Endothelial cell of hepatic sinusoid (primary cell): ENCODE data around the gene CBLB.

ENCODE experiments used
- in situ Hi-C: cut with HindIII; loops from 2 replicates; pipeline ENCODE4 v1.10.0; 2017; ENCODE audit warnings: low sequenced_read_pairs

CBLB gene

DNA sequence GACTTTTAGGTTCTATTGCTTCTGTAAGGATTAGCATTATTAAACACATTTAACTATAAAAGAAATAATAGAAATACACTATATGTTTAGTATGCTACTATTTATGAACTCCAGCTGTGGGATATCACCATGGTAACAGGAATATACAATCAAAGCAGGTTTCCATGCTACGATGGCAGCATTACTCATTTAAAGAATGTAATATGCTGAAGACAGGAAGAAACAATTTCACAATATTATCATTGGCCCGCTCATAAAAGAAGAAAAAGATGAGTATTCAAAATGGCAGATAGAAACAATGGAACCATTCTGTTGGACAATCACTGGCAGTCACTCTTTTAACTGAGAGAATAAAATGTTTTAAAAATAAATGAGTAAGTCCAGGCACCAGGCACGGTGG, 153.4 kb downstream of the CBLB start:
- in situ Hi-C loops = no loop called here

DNA sequence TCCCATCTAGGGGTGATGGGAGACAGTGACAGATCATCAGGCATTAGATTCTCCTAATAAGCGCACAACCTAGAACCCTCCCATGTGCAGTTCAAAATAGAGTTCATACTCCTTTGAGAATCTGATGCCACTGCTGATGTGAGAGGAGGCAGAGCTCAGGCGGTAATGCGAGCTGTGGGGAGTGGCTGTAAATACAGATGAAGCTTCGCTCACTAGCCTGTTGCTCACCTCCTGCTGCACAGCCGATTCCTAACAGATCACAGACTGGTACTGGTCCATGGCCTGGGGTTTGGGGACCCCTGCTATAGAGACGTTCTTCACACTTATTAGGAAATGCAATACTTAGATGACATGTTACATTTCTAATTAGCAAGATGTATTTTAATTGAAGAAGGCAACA, 154.4 kb downstream of the CBLB start:
- in situ Hi-C loops = no loop called here

DNA sequence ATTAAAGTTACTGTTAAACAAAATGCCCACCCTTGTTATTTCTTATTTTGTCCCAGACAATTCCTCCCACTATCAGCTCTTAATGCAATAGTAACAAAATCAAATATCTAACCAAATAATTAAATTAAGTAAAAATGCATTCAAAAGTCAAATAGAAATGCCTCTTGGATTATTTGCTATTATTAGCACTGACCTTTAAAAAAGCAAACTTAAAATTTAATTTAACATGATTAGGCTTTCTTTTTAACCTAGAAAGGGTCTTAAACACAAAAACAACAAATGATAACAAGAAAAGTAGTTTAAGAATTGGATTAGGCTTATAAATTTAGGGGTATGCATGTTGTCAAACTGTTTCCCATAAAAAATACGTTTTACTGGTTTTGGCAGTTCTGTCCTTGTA, 159.8 kb downstream of the CBLB start:
- in situ Hi-C loops = no loop called here

DNA sequence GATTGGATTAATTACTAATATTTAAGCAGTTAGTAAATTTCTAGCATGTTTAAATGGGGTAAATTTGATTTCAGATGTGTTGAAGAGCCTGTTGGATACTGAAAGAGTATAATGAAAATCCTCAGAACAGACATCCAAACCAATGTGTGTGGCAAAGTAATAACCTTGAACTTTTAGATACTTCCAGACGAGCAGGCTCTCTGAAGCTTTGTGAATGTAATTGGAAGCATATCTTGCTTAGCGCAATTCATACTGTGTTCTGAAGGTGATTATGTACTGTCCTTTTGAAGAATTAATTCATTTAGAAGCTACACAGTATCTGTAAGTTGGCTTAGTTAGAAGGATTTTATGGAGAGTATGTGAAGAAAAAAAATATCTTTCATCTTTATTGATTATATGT, 161.8 kb downstream of the CBLB start:
- in situ Hi-C loops = no loop called here

DNA sequence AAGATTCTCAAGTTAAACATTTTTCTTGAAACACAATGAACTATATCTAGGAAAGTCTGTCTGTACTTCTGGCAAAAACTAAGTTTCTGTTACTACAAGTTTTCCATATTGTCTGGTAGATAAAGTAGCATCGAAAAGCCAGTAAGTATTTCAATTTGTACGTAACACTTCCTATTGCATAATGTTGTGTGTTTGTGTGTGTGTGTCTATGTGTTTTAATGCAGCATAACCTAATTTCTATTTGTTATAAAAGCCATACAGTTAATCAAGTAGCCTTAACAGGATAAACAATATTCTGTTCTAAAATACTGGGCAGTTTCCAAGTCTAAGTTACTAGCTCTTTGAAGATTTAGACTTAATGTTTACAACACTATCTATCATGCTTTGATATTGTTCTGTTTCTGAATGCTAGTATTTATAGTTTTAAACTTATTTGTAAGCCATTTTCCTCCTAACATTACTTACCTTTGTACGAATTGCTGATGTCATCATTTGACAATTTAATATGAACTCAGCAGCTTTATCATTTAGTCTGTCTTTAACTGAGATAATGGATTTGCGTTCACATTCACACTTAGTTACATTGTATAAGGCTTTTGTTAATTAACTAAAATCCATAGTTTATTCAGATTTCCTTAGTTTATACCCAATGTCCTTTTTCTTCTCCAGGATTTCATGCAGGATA, 163.9 kb downstream of the CBLB start:
- in situ Hi-C loops = no loop called here

DNA sequence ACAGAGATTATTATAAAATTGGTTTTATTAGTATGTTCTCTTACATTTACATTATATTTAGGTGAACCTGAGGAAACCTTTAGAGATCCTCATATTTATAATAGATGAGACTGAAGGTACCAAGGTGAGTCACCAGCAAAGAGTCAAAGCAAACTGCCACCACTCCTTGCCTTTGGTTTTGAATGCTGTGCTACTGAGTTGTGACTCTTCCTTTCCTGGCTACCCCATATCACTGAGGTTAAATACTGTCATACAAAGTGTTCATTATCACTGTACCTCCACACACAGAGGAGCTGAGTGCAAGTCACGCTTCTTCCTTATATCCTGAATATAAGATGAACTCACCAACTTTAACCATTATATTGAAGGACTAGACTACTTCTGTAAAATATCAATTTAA, 168.2 kb downstream of the CBLB start:
- in situ Hi-C loops = no loop called here

DNA sequence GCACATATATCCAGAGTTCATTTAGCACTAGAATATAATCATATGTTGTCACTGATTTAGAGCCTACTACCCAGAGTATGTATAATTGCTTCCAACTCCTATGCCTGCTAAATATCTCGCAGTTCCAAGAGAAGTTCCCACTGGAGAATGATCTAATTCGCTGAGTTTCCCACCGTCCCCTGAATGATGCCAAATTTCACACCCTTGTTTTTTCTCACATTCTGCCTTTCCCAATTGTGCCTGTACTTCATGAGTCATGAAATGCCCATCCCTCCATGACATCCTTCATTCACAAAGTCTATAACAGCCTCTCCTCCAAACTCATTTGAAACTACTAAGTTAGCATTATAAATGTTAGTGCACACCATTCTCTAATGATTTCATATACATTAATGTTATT, 177.2 kb downstream of the CBLB start:
- in situ Hi-C loops = loop anchor here (25.0 kb wide), 1 partner anchor 896 kb away; no protein-coding TSS in a partner anchor

DNA sequence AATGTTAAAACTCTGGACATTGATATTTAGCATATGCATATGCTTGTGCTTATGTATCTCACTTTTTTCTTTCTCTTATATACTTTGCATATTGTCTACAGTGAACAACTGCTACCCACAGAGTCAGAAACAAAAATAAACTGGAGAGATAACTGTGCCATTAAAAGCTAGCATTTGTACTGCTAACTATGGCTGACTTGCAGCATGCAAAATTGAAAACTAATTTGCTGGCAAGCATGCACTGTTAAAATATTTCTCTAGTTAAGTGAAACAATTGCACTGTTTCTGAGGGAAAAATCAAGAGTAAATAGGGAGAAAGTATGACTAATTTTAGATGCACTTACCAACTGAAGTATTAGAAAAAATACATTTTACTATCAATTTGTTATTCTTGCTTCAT, 177.8 kb downstream of the CBLB start:
- in situ Hi-C loops = loop anchor here (25.0 kb wide), 1 partner anchor 896 kb away; no protein-coding TSS in a partner anchor

DNA sequence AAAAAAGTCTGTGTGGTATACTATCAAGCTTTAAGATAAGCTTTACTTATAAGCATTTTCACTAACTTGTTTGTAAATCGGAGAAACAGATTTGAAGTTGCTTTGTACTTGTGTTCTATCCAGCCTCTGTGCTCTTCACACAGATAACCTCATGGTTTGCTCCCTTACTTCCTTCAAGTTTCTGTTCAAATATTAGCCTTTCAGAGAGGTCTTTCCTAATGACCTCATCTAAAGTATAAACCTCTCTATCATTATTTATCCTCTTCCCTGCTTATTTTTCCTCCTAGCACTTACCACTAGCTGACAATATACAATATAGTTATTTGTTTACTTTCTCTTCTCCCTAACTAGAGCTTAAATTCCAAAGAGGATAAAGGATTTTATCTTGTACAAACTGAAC, 180.0 kb downstream of the CBLB start:
- in situ Hi-C loops = loop anchor here (25.0 kb wide), 1 partner anchor 898 kb away; no protein-coding TSS in a partner anchor

DNA sequence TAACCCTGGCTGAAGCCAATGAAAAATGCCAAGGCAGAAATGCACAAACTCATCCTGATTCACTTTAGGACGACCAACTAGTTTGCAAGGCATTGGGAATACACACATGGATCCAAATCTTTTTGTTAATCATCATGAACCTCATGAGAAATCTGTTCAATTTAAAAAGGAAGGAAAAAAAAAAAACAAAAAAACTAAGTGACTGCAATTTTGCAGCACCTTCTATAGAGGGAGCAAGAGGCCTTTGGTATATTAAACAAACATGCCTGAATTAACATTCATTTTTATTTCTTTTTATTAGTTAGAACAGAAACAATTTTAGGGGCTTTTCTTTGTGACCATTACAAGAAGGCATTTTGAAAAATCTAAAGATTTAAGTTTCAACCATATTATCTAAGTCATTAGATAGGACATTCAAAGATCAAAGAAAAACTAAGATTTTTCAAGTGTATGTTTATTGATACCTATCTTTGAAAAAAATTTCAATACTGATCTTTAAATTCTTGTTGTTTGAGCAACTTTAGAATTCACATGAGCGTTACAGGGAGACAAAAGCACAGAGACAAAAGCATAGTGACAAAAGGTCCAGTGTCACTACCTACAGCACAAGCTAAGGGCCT, 182.4 kb downstream of the CBLB start:
- in situ Hi-C loops = loop anchor here (25.0 kb wide), 1 partner anchor 901 kb away; no protein-coding TSS in a partner anchor

DNA sequence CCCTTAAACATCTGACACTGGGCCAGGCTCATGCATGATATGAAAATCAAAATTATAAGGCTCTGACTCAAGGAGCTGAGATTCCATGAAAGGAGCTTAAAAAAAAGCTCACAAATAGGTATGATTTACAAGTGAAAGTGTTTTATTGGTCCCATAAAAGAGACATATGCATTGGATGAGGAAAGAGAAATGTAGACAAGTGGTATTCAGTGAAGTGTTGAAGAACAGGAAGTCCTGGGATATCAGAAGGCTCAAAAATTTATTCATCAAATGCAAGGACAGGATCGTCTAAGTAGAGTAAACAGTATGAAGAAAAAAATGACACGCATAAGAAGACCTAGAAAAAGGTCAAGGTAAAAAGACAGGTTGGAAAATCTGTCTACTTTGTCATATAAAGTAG, 188.9 kb downstream of the CBLB start:
- in situ Hi-C loops = loop anchor here (25.0 kb wide), 1 partner anchor 907 kb away; no protein-coding TSS in a partner anchor

DNA sequence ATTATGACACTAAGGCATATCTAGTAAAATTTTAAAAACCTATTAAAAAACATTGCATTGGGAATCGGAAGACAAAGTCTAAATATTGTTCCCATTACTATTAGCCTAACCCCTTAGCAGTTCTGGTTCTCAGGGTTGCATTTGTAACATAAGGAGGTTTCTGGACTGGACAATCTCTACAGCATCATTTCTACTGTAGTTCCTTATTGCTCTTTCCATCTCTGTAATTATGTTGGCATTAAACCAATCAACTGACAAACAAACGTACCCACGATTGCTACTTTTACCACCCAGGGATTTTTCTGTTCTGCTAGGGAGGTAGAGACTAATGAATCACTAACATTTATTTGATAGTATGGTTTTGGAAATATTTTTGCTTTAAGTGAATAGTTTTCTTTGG, 190.8 kb downstream of the CBLB start:
- in situ Hi-C loops = loop anchor here (25.0 kb wide), 1 partner anchor 909 kb away; no protein-coding TSS in a partner anchor

DNA sequence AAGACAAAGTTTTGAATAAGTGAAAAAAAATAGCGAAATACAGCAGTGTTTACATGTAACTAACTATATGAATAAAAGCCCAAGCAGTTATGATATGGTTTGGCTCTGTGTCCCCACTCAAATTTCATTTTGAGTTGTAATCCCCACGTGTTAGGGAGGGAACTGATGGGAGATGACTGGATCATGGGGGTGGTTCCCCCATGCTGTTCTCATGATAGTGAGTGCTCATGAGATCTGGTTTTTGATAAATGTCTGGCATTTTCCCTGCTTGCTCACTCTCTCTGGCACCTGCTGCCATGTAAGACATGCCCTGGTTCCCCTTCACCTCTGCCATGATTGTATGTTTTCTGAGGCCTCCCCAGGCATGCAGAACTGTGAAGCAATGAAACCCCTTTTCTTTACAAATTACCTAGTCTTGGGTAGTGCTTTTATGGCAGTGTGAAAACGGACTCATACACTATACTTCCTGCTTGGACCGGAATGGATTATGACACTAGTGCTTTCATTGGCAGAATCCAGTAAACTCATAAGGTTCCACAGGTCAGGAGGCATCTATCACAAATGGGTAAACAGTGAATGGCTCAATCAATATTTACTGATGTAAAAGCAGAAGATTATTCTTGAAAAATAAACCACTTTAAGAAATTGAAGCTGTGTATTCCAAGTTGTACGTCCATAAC, 192.1 kb downstream of the CBLB start:
- in situ Hi-C loops = loop anchor here (25.0 kb wide), 1 partner anchor 911 kb away; no protein-coding TSS in a partner anchor

DNA sequence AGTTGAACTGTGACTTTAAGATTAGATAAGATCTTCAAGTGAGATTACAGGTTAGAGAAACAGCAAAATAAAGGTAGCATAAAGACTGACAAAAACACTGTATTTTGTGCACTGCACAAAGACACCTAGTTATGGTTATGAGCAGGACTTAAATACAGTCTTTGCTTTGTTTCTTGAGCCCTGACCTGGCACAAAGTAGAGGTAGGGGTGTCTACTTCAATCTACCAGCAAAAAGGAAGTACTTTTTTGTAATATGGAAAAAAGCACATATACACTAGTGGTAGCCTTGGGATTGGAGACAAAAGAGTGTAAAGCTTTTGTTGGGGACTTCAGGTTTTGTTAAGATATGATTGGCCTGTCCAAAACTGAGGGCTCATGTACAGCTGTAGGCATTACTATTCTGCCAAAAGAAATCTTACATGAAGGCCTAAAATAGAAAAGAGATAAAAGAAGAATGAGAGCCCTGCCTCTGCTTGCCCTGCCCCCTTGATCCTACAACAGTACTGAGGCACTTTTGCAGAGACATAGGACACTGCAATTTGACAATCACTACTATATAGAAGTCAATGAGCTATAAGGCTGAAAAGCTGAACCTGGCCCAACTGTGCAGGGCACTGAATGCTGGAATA, 194.3 kb downstream of the CBLB start:
- in situ Hi-C loops = loop anchor here (25.0 kb wide), 1 partner anchor 913 kb away; no protein-coding TSS in a partner anchor

DNA sequence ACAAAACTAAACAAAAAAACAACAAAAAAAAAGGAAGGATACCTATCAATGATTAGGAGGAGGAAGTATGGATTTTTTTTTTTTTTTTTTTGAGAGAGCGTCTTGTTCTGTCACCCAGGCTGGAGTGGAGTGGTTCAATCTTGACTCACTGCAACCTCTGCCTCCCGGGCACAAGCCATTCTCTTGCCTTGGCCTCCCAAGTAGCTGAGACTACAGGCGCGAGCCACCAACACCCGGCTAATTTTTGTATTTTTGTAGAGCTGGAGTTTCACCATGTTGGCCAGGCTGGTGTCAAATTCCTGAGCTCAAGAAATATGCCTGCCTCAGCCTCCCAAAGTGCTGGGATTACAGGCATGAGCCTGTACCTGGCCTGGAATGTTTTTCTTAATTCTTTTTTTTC, 195.8 kb downstream of the CBLB start:
- in situ Hi-C loops = no loop called here

DNA sequence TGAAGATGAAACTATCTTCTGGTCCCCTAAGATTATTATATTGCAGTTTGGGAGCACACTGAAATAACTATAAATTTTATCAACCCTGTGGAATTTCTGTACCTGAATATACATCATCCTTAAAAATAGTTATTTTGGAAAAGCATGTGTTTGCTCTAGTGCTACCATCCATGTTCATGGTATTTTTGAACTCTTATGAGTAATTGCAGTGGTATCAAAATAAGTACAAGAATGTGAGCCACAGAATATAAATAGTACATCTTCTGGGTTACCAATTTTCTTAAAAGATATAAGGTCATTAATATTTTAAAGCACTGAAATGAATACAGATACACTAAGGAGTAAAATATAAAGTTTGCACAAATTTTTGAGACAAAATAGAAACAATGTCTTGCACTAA, 206.5 kb downstream of the CBLB start:
- in situ Hi-C loops = no loop called here

DNA sequence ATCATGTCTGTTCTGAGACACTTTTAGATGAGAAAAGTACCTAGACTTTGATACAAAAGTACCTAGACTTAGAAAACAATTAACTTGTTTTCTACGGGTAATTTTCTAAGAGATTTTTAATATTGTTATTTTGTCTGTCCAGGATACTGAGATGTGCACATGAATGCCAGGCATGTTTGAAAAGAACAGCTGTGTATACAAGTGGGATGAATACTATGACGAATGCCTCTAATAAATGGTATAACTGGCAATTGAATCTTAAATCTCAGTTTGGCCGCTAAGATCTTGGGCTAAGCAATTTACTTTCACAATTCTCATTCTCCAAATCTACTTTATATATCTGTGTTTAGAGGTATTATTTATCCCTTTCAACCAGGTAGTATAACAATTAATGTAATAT, 207.4 kb downstream of the CBLB start:
- in situ Hi-C loops = no loop called here

DNA sequence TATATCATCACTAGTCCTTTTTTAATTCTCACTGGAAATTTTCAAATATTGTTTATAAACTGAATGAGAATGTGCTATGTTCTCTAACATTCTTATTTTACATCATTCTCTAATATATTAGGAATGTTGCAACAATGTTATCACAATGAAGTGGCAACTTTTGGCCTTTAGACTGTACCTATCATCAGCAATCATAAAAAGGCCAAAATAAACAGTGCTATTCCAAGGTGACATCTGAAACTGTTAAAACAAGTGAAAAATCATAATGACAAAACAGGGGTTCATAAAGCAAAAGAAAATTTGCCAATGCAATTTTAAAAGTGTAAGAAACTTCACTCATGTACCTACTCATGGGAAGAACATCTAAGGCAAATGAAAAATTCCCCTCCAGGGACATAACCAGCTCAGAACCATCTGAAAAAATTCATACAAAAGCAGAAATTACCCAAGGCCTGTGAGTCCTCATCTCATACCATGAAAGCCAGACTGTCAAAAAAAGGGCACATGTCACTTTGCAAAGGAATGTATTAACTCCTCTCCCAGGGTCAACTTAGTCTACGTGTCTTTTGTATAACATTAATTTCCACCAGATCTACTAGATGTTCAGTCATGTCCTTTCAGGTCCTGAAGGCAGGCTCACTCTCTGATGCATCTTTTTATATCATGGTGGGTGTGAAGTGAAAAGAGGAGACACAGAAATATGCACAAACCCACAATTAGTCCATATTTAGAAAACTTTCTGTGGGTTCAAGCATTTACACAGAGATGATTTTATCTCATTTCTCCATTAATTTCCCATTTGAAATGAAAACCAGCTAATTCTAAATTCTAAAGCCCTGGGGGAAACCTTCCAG, 211.9 kb downstream of the CBLB start:
- in situ Hi-C loops = no loop called here

DNA sequence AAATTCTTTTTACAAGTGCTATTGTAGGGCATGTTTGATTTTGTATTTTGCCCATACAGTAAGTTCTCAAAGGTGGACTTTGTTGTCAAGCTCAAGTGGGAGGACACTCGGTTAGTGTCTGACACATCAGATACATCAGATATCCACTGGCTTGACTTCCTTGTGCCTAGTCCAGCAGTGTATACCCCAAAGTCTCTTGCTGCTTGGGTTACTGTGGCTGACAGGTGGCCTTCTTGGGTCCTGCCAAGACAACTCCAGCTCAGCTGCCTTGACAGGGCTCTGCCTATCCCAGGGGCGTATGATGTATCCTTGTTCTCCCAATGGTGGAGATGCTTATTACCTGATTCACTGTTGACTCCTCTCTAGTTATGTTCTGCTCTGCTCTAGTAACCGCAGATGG, 214.9 kb downstream of the CBLB start:
- in situ Hi-C loops = no loop called here

DNA sequence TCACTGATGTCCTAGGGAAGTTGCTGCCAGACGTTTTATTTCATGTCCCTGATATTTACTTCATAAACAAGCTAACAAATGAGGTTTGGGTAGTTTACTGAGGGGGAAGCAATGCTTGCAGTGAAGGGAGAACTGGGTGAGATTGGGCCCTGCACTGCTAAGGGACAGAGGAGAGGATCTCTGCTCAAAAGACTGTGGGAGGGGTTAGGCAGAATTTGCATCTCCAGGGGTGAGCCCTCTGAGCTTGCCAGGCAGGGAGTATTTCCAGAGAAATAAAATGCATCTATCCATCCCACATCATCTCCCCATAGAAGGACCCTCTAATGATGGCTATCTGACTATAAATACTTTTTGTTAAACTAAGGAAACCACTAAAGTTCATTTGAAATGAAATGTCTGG, 215.6 kb downstream of the CBLB start:
- in situ Hi-C loops = no loop called here
